Lower leg skin (tissue), 3 donors: ENCODE results near the gene PDPR.
"Not testable (repeated sequence)": the region's sequence is repeated elsewhere in the genome, so short reads cannot be mapped to it uniquely, and the experiment has no call there.

Source experiments
- CTCF ChIP-seq, 3 donors: fragments of 450-650 bp; IDR thresholded peaks; one replicate each; pipeline ENCODE4 v1.5.1; 2016; ENCODE audit warnings: antibody characterized with exemption in 3 of 3, mild to moderate bottlenecking in 3 of 3, moderate library complexity in 2 of 3
- POLR2A ChIP-seq, 2 donors: fragments of 450-650 bp; IDR thresholded peaks; one replicate each; pipeline ENCODE4 v1.6.1; 2016 to 2017; ENCODE audit warnings: antibody characterized with exemption in 2 of 2, mild to moderate bottlenecking in 1 of 2, moderate library complexity in 1 of 2

GRCh38 chr16:70197611-70198010 lies 83.5 kb downstream of the PDPR start:
- TF ChIP-seq CTCF, POLR2A (IDR thresholded peaks at IDR 0.05): not testable (repeated sequence)
